Effector memory CD4-positive, alpha-beta T cell (primary cell): ENCODE data around the gene ARL5B.
A peak's percentile ranks its signal among the peaks of the same experiment; 100 is the strongest.
"Not testable (repeated sequence)": the region's sequence is repeated elsewhere in the genome, so short reads cannot be mapped to it uniquely, and the experiment has no call there.

Source experiments
- DNase-seq, 3 donors: peaks; one replicate each; pipeline ENCODE4 v3.0.0-alpha.2; 2020
- H3K27ac ChIP-seq: 2 replicates; pipeline ENCODE4 v1.7.0; 2013; ENCODE audit warnings: mild to moderate bottlenecking, low read length, moderate library complexity; ENCODE audit not compliant: insufficient read depth, poor library complexity, severe bottlenecking
- H3K27me3 ChIP-seq: replicated peaks from 2 replicates; pipeline ENCODE4 v1.7.0; 2013; ENCODE audit warnings: mild to moderate bottlenecking, low read length; ENCODE audit not compliant: insufficient read depth, control insufficient read depth, poor library complexity, severe bottlenecking
- H3K36me3 ChIP-seq: 2 replicates; pipeline ENCODE4 v1.7.0; 2013; ENCODE audit warnings: mild to moderate bottlenecking, low read length, moderate library complexity; ENCODE audit not compliant: control insufficient read depth, insufficient read depth
- H3K4me1 ChIP-seq: 2 replicates; pipeline ENCODE4 v1.7.0; 2013; ENCODE audit warnings: low read length, mild to moderate bottlenecking; ENCODE audit not compliant: control insufficient read depth, insufficient read depth, poor library complexity, severe bottlenecking
- H3K4me3 ChIP-seq: 2 replicates; pipeline ENCODE4 v1.7.0; 2013; ENCODE audit warnings: low read length, low read depth, mild to moderate bottlenecking; ENCODE audit not compliant: insufficient read depth, poor library complexity, severe bottlenecking
- H3K9me3 ChIP-seq: 2 replicates; pipeline ENCODE4 v1.7.0; 2013; ENCODE audit warnings: mild to moderate bottlenecking, low read length, moderate library complexity; ENCODE audit not compliant: control insufficient read depth
- total RNA-seq, 3 donors: gene quantifications; one replicate each; lab custom pipeline; 2026; lab: John Stamatoyannopoulos, UW

The ARL5B gene
- 28.8 to 63.5 (median 41.8) reads per million in 3 donors for total RNA-seq

- H3K4me3 ChIP-seq, result peak within 1 kb of the TSS; percentile 94
- peak within 1 kb of the TSS; percentile 92 for H3K27ac ChIP-seq
- H3K27me3 ChIP-seq, result no peaks in the 10 kb centered on the region
- no peaks in the 10 kb centered on the region for H3K9me3 ChIP-seq
- H3K4me1 ChIP-seq, result no peaks in the 10 kb centered on the region
- H3K36me3 ChIP-seq, result no peaks in the 10 kb centered on the region
- DNase-seq, result peak; percentile 96
Measured at GRCh38 chr10:18659125-18659818, at the start of gene ARL5B. ARL5B (plus strand) TSS chr10:18659431; CDS start chr10:18659638, 207 bp downstream.

GRCh38 chr10:18610517-18610916 is 48.7 kb upstream of the ARL5B start:
- Histone ChIP-seq H3K27ac (no peak overlapping the region), H3K27me3 (no peaks in the 10 kb centered on the region)
- DNase-seq, result no peak

GRCh38 chr10:18611168-18611567 is 48.1 kb upstream of the ARL5B start:
- Histone ChIP-seq H3K9me3 (no peaks in the 10 kb centered on the region), H3K4me3 (no peak overlapping the region), H3K4me1 (no peaks in the 10 kb centered on the region), H3K36me3 (peaks cover 11% of the 10 kb centered on the region), H3K27ac (no peak overlapping the region), H3K27me3 (no peaks in the 10 kb centered on the region)
- no peak for DNase-seq

More at GRCh38 chr10:18610517-18610916, 48.7 kb upstream of the ARL5B start:
- H3K36me3 ChIP-seq, result peaks cover 11% of the 10 kb centered on the region
- no peaks in the 10 kb centered on the region for H3K4me1 ChIP-seq
- H3K4me3 ChIP-seq, result no peak overlapping the region
- no peaks in the 10 kb centered on the region for H3K9me3 ChIP-seq

GRCh38 chr10:18615618-18616017 is 43.6 kb upstream of the ARL5B start:
- no peak overlapping the region for H3K27ac ChIP-seq
- H3K4me3 ChIP-seq, result no peak overlapping the region
- H3K27me3 ChIP-seq, result no peaks in the 10 kb centered on the region
- no peak for DNase-seq
- no peaks in the 10 kb centered on the region for H3K36me3 ChIP-seq
- no peaks in the 10 kb centered on the region for H3K9me3 ChIP-seq
- H3K4me1 ChIP-seq, result no peaks in the 10 kb centered on the region

GRCh38 chr10:18616337-18616736 is 42.9 kb upstream of the ARL5B start:
- no peaks in the 10 kb centered on the region for H3K36me3 ChIP-seq
- H3K4me1 ChIP-seq, result no peaks in the 10 kb centered on the region
- H3K4me3 ChIP-seq, result no peak overlapping the region
- no peak for DNase-seq
- no peaks in the 10 kb centered on the region for H3K27me3 ChIP-seq
- H3K27ac ChIP-seq, result no peak overlapping the region
- no peaks in the 10 kb centered on the region for H3K9me3 ChIP-seq

GRCh38 chr10:18619016-18619415 is 40.2 kb upstream of the ARL5B start:
- Histone ChIP-seq H3K4me1 (no peaks in the 10 kb centered on the region), H3K27me3 (no peaks in the 10 kb centered on the region), H3K4me3 (no peak overlapping the region), H3K27ac (no peak overlapping the region), H3K36me3 (no peaks in the 10 kb centered on the region), H3K9me3 (no peaks in the 10 kb centered on the region)
- no peak for DNase-seq

- no peak overlapping the region for H3K27ac ChIP-seq
- no peak overlapping the region for H3K4me3 ChIP-seq
- no peak for DNase-seq
- no peaks in the 10 kb centered on the region for H3K36me3 ChIP-seq
- H3K9me3 ChIP-seq, result no peaks in the 10 kb centered on the region
- H3K27me3 ChIP-seq, result no peaks in the 10 kb centered on the region
- no peaks in the 10 kb centered on the region for H3K4me1 ChIP-seq
Measured at GRCh38 chr10:18620856-18621255, 38.4 kb upstream of the ARL5B start.

GRCh38 chr10:18623671-18624070 is 35.6 kb upstream of the ARL5B start:
- H3K27me3 ChIP-seq, H3K4me3 ChIP-seq, DNase-seq, H3K4me1 ChIP-seq, H3K36me3 ChIP-seq, H3K9me3 ChIP-seq, H3K27ac ChIP-seq: not testable (repeated sequence)

- no peak for DNase-seq
- H3K9me3 ChIP-seq, result no peaks in the 10 kb centered on the region
- no peaks in the 10 kb centered on the region for H3K36me3 ChIP-seq
- H3K27ac ChIP-seq, result no peak overlapping the region
- no peaks in the 10 kb centered on the region for H3K4me1 ChIP-seq
- H3K4me3 ChIP-seq, result no peak overlapping the region
- no peaks in the 10 kb centered on the region for H3K27me3 ChIP-seq
Measured at GRCh38 chr10:18625886-18626285, 33.3 kb upstream of the ARL5B start.

- peak overlapping the region; percentile 34 for H3K27ac ChIP-seq
- not testable (repeated sequence) for H3K9me3 ChIP-seq, H3K36me3 ChIP-seq, H3K4me1 ChIP-seq, H3K27me3 ChIP-seq
- peak overlapping the region; percentile 62 for H3K4me3 ChIP-seq
- DNase-seq, result peak; percentile 48 to 54 (median 52)
Measured at GRCh38 chr10:18627452-18628018, 31.7 kb upstream of the ARL5B start.
